ENCODE results near the gene DENND1A.
"Not testable (repeated sequence)": the region's sequence is repeated elsewhere in the genome, so short reads cannot be mapped to it uniquely, and the experiment has no call there.

Gene DENND1A

GRCh38 chr9:123445981-123446610 is 483.8 kb downstream of the DENND1A start:
- H3K4me3 ChIP-seq (ENCODE audit: low read length): no peak overlapping the region
- no peak for TF ChIP-seq ZNF274 (IDR thresholded peaks at IDR 0.05; ENCODE audit: low read depth, low read length)

- no peak overlapping the region for H3K4me3 ChIP-seq (ENCODE audit: low read length)
- no peak for TF ChIP-seq ZNF274 (IDR thresholded peaks at IDR 0.05; ENCODE audit: low read depth, low read length)
These were observed 484.8 kb downstream of the DENND1A start for GRCh38 chr9:123445116-123445515.

DNA sequence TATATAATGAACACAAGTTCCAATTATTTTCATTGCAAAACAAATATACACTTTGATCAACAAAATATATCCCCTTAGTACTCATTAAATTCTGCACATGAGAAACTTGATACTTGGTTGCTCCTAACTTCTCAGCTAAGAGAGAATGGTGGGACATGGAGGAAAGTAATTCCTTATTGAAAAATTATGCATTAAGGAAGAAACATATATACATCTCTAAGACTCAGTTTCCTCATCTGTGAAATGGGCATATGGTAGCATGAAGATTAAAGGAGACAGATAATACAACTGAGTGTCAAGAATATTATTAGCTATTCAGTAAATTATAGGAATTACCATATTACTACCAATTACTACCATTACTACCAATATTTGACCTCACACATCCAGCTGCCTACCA is 488.2 kb downstream of the DENND1A start:
- no peak overlapping the region for H3K4me3 ChIP-seq (ENCODE audit: low read length)

GRCh38 chr9:123440256-123440655 is 489.7 kb downstream of the DENND1A start:
- no peak for TF ChIP-seq ZNF274 (IDR thresholded peaks at IDR 0.05; ENCODE audit: low read depth, low read length)
- H3K4me3 ChIP-seq (ENCODE audit: low read length): no peak overlapping the region

More for the DNA sequence above, 488.2 kb downstream of the DENND1A start:
- no peak for TF ChIP-seq ZNF274 (IDR thresholded peaks at IDR 0.05; ENCODE audit: low read depth, low read length)

GRCh38 chr9:123438821-123439220 is 491.1 kb downstream of the DENND1A start:
- no peak for TF ChIP-seq ZNF274 (IDR thresholded peaks at IDR 0.05; ENCODE audit: low read depth, low read length)

GRCh38 chr9:123438321-123438720 is 491.6 kb downstream of the DENND1A start:
- TF ChIP-seq ZNF274 (IDR thresholded peaks at IDR 0.05; ENCODE audit: low read depth, low read length): no peak
- H3K4me3 ChIP-seq (ENCODE audit: low read length): no peak overlapping the region

More at GRCh38 chr9:123438821-123439220, 491.1 kb downstream of the DENND1A start:
- H3K4me3 ChIP-seq (ENCODE audit: low read length): no peak overlapping the region

- no peak overlapping the region for H3K4me3 ChIP-seq (ENCODE audit: low read length)
- TF ChIP-seq ZNF274 (IDR thresholded peaks at IDR 0.05; ENCODE audit: low read depth, low read length): no peak
These were observed 492.7 kb downstream of the DENND1A start for GRCh38 chr9:123437201-123437600.

DNA sequence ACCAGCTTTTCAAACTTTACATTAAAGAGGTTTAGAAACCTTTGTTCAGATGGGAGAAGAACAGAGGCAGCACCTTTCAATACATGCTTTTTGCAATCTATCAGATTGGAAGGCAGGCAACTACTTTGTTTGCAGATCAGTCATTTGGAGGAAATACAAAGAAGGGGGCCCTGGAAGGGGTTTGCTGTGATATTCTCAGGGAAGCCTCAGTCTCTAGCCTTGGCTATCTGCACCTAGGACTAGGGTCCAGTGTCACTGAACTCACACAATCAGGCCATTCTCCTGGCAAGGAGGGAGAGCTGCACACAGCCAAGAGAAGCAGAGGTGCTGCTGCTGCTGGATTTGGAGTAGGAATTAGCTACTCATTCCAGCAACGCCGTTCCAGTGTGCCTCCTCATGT is 494.5 kb downstream of the DENND1A start:
- no peak for TF ChIP-seq ZNF274 (IDR thresholded peaks at IDR 0.05; ENCODE audit: low read depth, low read length)
- H3K4me3 ChIP-seq (ENCODE audit: low read length): no peak overlapping the region

- TF ChIP-seq ZNF274 (IDR thresholded peaks at IDR 0.05; ENCODE audit: low read depth, low read length): no peak
- H3K4me3 ChIP-seq (ENCODE audit: low read length): no peak overlapping the region
These were observed 495.2 kb downstream of the DENND1A start for GRCh38 chr9:123434619-123435240.

GRCh38 chr9:123432331-123433236 is 497.3 kb downstream of the DENND1A start:
- TF ChIP-seq ZNF274 (IDR thresholded peaks at IDR 0.05; ENCODE audit: low read depth, low read length): no peak
- H3K4me3 ChIP-seq (ENCODE audit: low read length): no peak overlapping the region

DNA sequence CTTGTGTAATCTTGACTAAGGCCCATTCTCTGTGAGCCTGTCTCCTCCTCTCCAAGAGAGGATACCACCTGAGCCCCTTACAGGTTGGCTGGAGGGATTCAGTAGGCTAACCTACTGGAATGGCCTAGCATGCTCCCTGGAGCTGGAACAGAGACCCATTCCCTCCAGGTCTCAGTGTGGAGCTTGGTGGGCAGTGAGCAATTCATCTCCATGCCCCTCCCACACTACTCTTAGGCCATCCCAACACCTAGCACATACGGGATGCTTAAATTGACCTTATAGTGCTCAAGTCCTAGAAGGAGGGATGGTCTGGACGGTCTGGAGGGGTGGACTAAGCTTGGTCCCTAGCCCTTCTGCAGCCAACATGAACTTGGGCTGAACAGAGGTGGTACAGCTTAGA is 498.3 kb downstream of the DENND1A start:
- TF ChIP-seq ZNF274 (IDR thresholded peaks at IDR 0.05; ENCODE audit: low read depth, low read length): no peak
- no peak overlapping the region for H3K4me3 ChIP-seq (ENCODE audit: low read length)

- H3K4me3 ChIP-seq (ENCODE audit: low read length): not testable (repeated sequence)
These were observed 501.5 kb downstream of the DENND1A start for GRCh38 chr9:123428450-123428849.

DNA sequence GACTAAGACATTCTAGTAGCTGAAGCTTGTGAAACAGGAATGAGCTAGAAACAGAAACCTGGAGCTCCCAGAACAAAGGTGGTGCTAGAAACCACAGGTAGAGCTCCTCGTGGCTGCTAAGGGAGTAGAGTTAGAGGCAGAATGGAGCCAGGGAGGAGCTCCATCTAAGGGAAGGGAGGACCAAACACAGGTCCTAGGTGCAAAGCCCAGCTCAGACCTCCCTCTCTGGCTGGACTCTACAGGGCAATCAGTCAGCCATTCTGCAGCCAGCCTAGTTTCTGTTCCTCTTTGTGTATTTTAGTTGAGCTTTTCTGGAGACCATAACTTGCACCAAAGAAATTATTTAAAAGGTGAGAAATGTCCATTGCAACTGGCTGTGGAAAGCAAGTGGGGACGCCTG is 503.5 kb downstream of the DENND1A start:
- H3K4me3 ChIP-seq (ENCODE audit: low read length): no peak overlapping the region
- TF ChIP-seq ZNF274 (IDR thresholded peaks at IDR 0.05; ENCODE audit: low read depth, low read length): no peak

DNA sequence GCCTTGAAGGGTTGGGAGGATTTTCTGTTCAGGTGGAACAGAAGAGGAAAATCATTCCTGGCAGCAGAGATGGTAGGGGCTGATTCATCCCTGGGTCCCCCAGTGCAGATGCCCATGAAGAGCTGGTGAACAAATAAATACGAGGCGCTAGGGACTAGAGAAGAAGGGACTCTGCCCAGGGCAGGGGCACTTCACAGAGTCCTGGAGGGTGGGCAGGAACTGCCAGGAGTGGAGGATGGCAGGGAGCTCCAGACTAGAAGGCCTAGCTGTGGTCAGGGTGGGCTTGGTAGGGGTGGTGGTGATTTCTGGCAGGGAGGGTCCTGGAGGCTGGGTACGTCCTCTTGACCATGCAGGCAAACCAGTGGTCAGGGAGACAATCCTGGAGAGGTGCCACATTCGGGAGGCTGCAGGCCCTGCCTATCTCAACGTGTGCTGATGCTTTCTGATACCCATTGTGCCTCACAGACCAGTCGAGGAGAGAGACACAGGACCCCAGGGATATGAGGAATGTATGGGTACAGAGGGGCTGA is 504.0 kb downstream of the DENND1A start:
- no peak overlapping the region for H3K4me3 ChIP-seq (ENCODE audit: low read length)
- TF ChIP-seq ZNF274 (IDR thresholded peaks at IDR 0.05; ENCODE audit: low read depth, low read length): no peak
